ENCODE data around the gene VWA5B1.

The VWA5B1 gene

GRCh38 chr1:20322825-20323612, 32.3 kb downstream of the VWA5B1 start:
- no peak for DNase-seq

- DNase-seq = no peak
Measured at GRCh38 chr1:20323613-20323920, 32.9 kb downstream of the VWA5B1 start.

GRCh38 chr1:20324704-20325406, 34.2 kb downstream of the VWA5B1 start:
- DNase-seq = no peak

GRCh38 chr1:20325407-20325843, 34.8 kb downstream of the VWA5B1 start:
- no peak for DNase-seq

GRCh38 chr1:20325844-20326420, 35.3 kb downstream of the VWA5B1 start:
- DNase-seq = no peak

- DNase-seq = no peak
Measured at GRCh38 chr1:20327467-20327866, 36.8 kb downstream of the VWA5B1 start.

GRCh38 chr1:20328201-20328600, 37.5 kb downstream of the VWA5B1 start:
- no peak for DNase-seq

- no peak for DNase-seq
Measured at GRCh38 chr1:20329793-20330542, 39.3 kb downstream of the VWA5B1 start.

- DNase-seq = no peak
Measured at GRCh38 chr1:20334103-20334502, 43.4 kb downstream of the VWA5B1 start.

GRCh38 chr1:20336105-20336605, 45.5 kb downstream of the VWA5B1 start:
- no peak for DNase-seq

GRCh38 chr1:20337581-20337980, 46.9 kb downstream of the VWA5B1 start:
- no peak for DNase-seq

- peak; percentile 35 for DNase-seq
Measured at GRCh38 chr1:20339811-20340457, 49.3 kb downstream of the VWA5B1 start.

GRCh38 chr1:20342294-20343148, 51.8 kb downstream of the VWA5B1 start:
- DNase-seq = no peak

- no peak for DNase-seq
Measured at GRCh38 chr1:20343149-20343937, 52.7 kb downstream of the VWA5B1 start.

GRCh38 chr1:20343938-20344302, 53.2 kb downstream of the VWA5B1 start:
- no peak for DNase-seq

- DNase-seq = no peak
Measured at GRCh38 chr1:20344738-20345137, 54.1 kb downstream of the VWA5B1 start.

GRCh38 chr1:20345419-20345818, 54.7 kb downstream of the VWA5B1 start:
- DNase-seq = no peak

- no peak for DNase-seq
Measured at GRCh38 chr1:20346433-20346832, 55.8 kb downstream of the VWA5B1 start.

- DNase-seq = no peak
Measured at GRCh38 chr1:20347699-20348098, 57.0 kb downstream of the VWA5B1 start.

GRCh38 chr1:20348326-20348915, 57.7 kb downstream of the VWA5B1 start:
- DNase-seq = peak; percentile 97

- DNase-seq = no peak
Measured at GRCh38 chr1:20349561-20349960, 58.9 kb downstream of the VWA5B1 start.
